ENCODE data around the gene VCL. TPM values are rescaled to one million over a fixed set of nuclear protein-coding genes. Genes with fewer than 3 reads are reported as not detected.

The VCL gene
- total RNA-seq, 2 experiments from 2014 or later, result 18.5 to 19.7 TPM

GRCh38 chr10:74078037-74078436, 80.1 kb downstream of the VCL start:
- Histone ChIP-seq H3K9me3 (ENCODE audit: control insufficient read depth in 1 of 2, insufficient read depth in 1 of 2, low read length in 2 of 2) (no peaks in the 10 kb centered on the region), H3K27me3 (ENCODE audit: control insufficient read depth in 1 of 2, insufficient read depth in 2 of 2, low read length in 2 of 2) (no peaks in the 10 kb centered on the region), H3K4me1 (ENCODE audit: insufficient read depth, low read length) (no peaks in the 10 kb centered on the region), H3K4me3 (ENCODE audit: low read length) (no peak overlapping the region), H3K27ac (ENCODE audit: low read depth in 1 of 2, low read length in 2 of 2) (no peak overlapping the region), H3K36me3 (ENCODE audit: insufficient read depth, low read length) (peaks cover 38% of the 10 kb centered on the region)
- DNase-seq, result peak in 4 of 14 experiments; percentile 9 to 44 (median 30)
- ATAC-seq (ENCODE audit: poor library complexity), result peak; percentile 46
- H3K4me1 Mint-ChIP-seq (ENCODE audit: low read depth), result peaks cover 15% of the 10 kb centered on the region
- ChIA-PET POLR2A (no interaction called here), CTCF (interaction anchor here (1.7 kb wide), 1 partner anchor 137 kb away, joined by 4 read pairs; no protein-coding TSS in a partner anchor)
- intact Hi-C loops (cut with DNase I, micrococcal nuclease), result loop anchor here (5.0 kb wide), 2 partner anchors 136 to 231 kb away; no protein-coding TSS in a partner anchor
- no peak overlapping the region for H3K4me3 Mint-ChIP-seq
- peak overlapping the region; percentile 1 for H3K27ac Mint-ChIP-seq
- peaks cover 64% of the 10 kb centered on the region for H3K36me3 Mint-ChIP-seq (ENCODE audit: low read depth)
- no peaks in the 10 kb centered on the region for H3K9me3 Mint-ChIP-seq
- TF ChIP-seq CTCF (IDR thresholded peaks at IDR 0.05), result no peak
- H3K27me3 Mint-ChIP-seq, result no peaks in the 10 kb centered on the region

- intact Hi-C loops (cut with DNase I, micrococcal nuclease), result loop anchor here (5.0 kb wide), 2 partner anchors 137 to 232 kb away; no protein-coding TSS in a partner anchor
- peak overlapping the region; percentile 1 for H3K27ac Mint-ChIP-seq
- DNase-seq, result no peak
- H3K4me3 Mint-ChIP-seq, result no peak overlapping the region
- no peak for TF ChIP-seq CTCF (IDR thresholded peaks at IDR 0.05)
- ATAC-seq (ENCODE audit: poor library complexity), result no peak
- no peaks in the 10 kb centered on the region for H3K27me3 Mint-ChIP-seq
- Histone ChIP-seq H3K36me3 (ENCODE audit: insufficient read depth, low read length) (peaks cover 33% of the 10 kb centered on the region), H3K27me3 (ENCODE audit: control insufficient read depth in 1 of 2, insufficient read depth in 2 of 2, low read length in 2 of 2) (no peaks in the 10 kb centered on the region), H3K9me3 (ENCODE audit: control insufficient read depth in 1 of 2, insufficient read depth in 1 of 2, low read length in 2 of 2) (no peaks in the 10 kb centered on the region), H3K27ac (ENCODE audit: low read depth in 1 of 2, low read length in 2 of 2) (no peak overlapping the region), H3K4me1 (ENCODE audit: insufficient read depth, low read length) (no peaks in the 10 kb centered on the region), H3K4me3 (ENCODE audit: low read length) (no peak overlapping the region)
- H3K4me1 Mint-ChIP-seq (ENCODE audit: low read depth), result peaks cover 15% of the 10 kb centered on the region
- POLR2A ChIA-PET, result interaction anchor here (0.7 kb wide), 1 partner anchor 51 kb away, joined by 3 read pairs; no protein-coding TSS in a partner anchor
- H3K9me3 Mint-ChIP-seq, result no peaks in the 10 kb centered on the region
- peaks cover 59% of the 10 kb centered on the region for H3K36me3 Mint-ChIP-seq (ENCODE audit: low read depth)
- CTCF ChIA-PET, result interaction anchor here (1.0 to 5.6 kb wide), 3 partner anchors 139 to 200 kb away, joined by 3 to 18 read pairs (median 4); no protein-coding TSS in a partner anchor
Observed at GRCh38 chr10:74079028-74079935, 81.4 kb downstream of the VCL start.

- Histone ChIP-seq H3K4me3 (ENCODE audit: low read length) (no peak overlapping the region), H3K4me1 (ENCODE audit: insufficient read depth, low read length) (no peaks in the 10 kb centered on the region), H3K27me3 (ENCODE audit: control insufficient read depth in 1 of 2, insufficient read depth in 2 of 2, low read length in 2 of 2) (no peaks in the 10 kb centered on the region), H3K27ac (ENCODE audit: low read depth in 1 of 2, low read length in 2 of 2) (no peak overlapping the region), H3K9me3 (ENCODE audit: control insufficient read depth in 1 of 2, insufficient read depth in 1 of 2, low read length in 2 of 2) (no peaks in the 10 kb centered on the region), H3K36me3 (ENCODE audit: insufficient read depth, low read length) (peaks cover 35% of the 10 kb centered on the region)
- TF ChIP-seq CTCF (IDR thresholded peaks at IDR 0.05), result no peak
- H3K4me3 Mint-ChIP-seq, result no peak overlapping the region
- no peak overlapping the region for H3K27ac Mint-ChIP-seq
- peaks cover 15% of the 10 kb centered on the region for H3K4me1 Mint-ChIP-seq (ENCODE audit: low read depth)
- H3K9me3 Mint-ChIP-seq, result no peaks in the 10 kb centered on the region
- CTCF ChIA-PET, result interaction anchor here (1.4 to 5.6 kb wide), 2 partner anchors 133 to 194 kb away, joined by 3 to 18 read pairs; no protein-coding TSS in a partner anchor
- ATAC-seq (ENCODE audit: poor library complexity) (no peak), DNase-seq (no peak)
- H3K36me3 Mint-ChIP-seq (ENCODE audit: low read depth), result peaks cover 58% of the 10 kb centered on the region
- H3K27me3 Mint-ChIP-seq, result no peaks in the 10 kb centered on the region
- POLR2A ChIA-PET, result no interaction called here
- intact Hi-C loops (cut with DNase I, micrococcal nuclease), result loop anchor here (2.0 to 5.0 kb wide), 3 partner anchors 138 to 233 kb away; no protein-coding TSS in a partner anchor
Observed at GRCh38 chr10:74079936-74080590, 82.1 kb downstream of the VCL start.

Measured in CD4-positive, alpha-beta T cell (primary cell).